Activated CD4-positive, alpha-beta memory T cell treated with anti-CD3 and anti-CD28 coated beads, Interleukin-2, amount 10 ng/mL, durations not matched to agents 7 days and 5 days (primary cell): Measurements from ENCODE around the gene TUBA1A. TPM values are rescaled to one million over a fixed set of nuclear protein-coding genes. Genes with fewer than 3 reads are reported as not detected.
"Not testable (repeated sequence)": the region's sequence is repeated elsewhere in the genome, so short reads cannot be mapped to it uniquely, and the experiment has no call there.

Source experiments
- CTCF ChIA-PET: fragments of 350-600 bp; sonication (Branson Sonifier 250); formaldehyde crosslinking; loops from one replicate; lab custom pipeline; 2021; ENCODE audit warnings: antibody characterized with exemption, inconsistent platforms; lab: Charles Lee
- POLR2A ChIA-PET: fragments of 350-600 bp; sonication (Branson Sonifier 250); formaldehyde crosslinking; loops from one replicate; lab custom pipeline; 2021; ENCODE audit warnings: antibody characterized with exemption; lab: Charles Lee
- DNase-seq: peaks from one replicate; pipeline ENCODE4 v3.0.0-alpha.2; 2020
- H3K27ac Mint-ChIP-seq: one replicate; pipeline ENCODE4 v1.8.0; 2021; ENCODE audit warnings: mild to moderate bottlenecking, mixed read lengths
- H3K27me3 Mint-ChIP-seq: one replicate; pipeline ENCODE4 v1.8.0; 2021; ENCODE audit warnings: mixed read lengths
- H3K36me3 Mint-ChIP-seq: one replicate; pipeline ENCODE4 v1.8.0; 2021; ENCODE audit warnings: low read depth, mixed read lengths
- H3K4me1 Mint-ChIP-seq: one replicate; pipeline ENCODE4 v1.8.0; 2021; ENCODE audit warnings: mixed read lengths
- H3K4me3 Mint-ChIP-seq: one replicate; pipeline ENCODE4 v1.8.0; 2021; ENCODE audit warnings: mild to moderate bottlenecking, mixed read lengths
- H3K9me3 Mint-ChIP-seq: one replicate; pipeline ENCODE4 v1.8.0; 2021; ENCODE audit warnings: mixed read lengths
- total RNA-seq, 2 experiments: library from RNA; stranded (reverse); gene quantifications; one replicate each; pipeline ENCODE4 v1.2.3, GENCODE V29; 2021

The TUBA1A gene
- total RNA-seq, 2 experiments from 2014 or later, result 106 to 109 TPM

DNA sequence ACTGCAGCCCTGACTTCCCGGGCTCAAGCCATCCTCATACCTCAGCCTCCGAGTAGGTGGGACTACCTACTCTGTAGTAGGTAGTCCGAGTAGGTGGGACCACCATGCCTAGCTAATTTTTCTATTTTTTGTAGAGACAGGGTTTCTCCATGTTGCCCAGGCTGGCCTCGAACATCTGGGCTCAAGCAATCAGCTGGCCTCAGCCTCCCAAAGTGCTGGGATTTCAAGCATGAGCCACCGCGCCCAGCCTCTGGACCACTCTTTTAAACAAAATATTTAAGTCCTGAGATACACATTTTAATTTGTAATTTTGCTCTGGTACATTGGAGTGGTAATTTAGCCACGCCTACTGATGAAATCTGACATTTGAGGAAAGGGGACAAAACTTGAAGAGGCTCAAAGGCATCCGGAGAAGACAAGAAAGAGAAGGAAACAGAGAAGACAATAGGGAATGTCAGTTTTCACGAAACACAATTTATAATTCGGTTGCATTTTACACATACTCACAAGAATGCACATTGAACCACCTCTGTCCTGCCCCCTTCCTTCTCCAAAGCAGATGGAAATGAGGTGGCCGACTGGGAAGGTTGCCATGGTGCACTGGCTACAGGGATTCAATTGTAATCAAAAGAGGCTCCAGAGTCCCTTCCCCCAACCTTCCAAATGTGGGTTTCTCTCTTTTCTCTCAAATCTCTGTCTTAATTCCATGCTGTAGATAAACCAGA is 9.7 kb upstream of the TUBA1A start:
- ChIA-PET POLR2A (no interaction called here), CTCF (interaction anchor here (1.0 to 1.4 kb wide), 2 partner anchors 37 to 110 kb away, joined by 3 read pairs; no protein-coding TSS in a partner anchor)
- Mint-ChIP-seq H3K36me3 (no peaks in the 10 kb centered on the region), H3K9me3 (no peaks in the 10 kb centered on the region), H3K27me3 (peaks cover 16% of the 10 kb centered on the region), H3K4me1 (peaks cover 12% of the 10 kb centered on the region), H3K27ac (no peak overlapping the region), H3K4me3 (no peak overlapping the region)
- no peak for DNase-seq

DNA sequence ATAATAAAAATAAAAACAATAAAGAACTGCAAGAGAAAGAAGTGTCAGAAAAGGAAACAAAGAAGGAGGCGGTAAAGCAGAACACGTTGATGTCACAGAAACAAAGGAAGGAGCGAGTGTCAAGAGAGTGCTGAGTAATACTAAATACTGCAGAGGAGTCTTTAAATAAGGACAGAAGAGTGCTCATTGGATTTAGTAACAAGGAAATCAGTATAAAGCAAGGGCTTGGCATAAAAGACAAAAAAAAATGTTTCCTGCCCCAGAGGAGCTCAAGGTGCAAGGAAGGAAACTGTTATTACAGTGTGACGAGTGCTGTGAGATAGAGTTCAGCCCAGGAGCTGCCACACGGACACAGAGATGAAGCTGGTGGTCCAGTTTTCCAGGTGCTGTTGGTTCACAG is 8.4 kb upstream of the TUBA1A start:
- ChIA-PET CTCF (interaction anchor here (1.0 to 1.4 kb wide), 2 partner anchors 38 to 109 kb away, joined by 3 read pairs; no protein-coding TSS in a partner anchor), POLR2A (interaction anchor here (1.3 kb wide), 2 partner anchors 9 to 66 kb away, joined by 5 read pairs; partner anchors contain the start of genes TUBA1A and TUBA1B)
- H3K27me3 Mint-ChIP-seq, result peaks cover 16% of the 10 kb centered on the region
- no peak overlapping the region for H3K4me3 Mint-ChIP-seq
- no peak overlapping the region for H3K27ac Mint-ChIP-seq
- DNase-seq, result no peak
- no peaks in the 10 kb centered on the region for H3K36me3 Mint-ChIP-seq
- H3K9me3 Mint-ChIP-seq, result no peaks in the 10 kb centered on the region
- H3K4me1 Mint-ChIP-seq, result peaks cover 12% of the 10 kb centered on the region

DNA sequence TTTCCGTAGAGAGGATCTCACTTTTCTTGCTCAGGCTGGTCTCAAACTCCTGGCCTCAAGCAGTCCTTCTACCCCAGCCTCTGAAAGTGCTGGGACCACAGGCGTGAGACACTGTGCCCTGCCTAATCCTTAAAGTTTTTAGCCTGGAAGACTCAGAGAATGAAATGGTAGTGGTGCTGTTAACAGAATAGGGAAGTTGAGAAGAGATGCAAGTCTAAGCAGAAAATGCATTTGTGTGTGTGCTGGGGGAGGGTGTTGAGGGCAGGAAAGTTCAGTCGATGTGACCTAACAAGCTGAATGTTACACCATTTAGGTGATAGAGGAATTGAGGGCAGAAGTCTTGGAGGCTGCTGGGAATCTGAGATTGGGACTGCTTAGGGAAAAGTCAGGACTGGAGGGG is 6.9 kb upstream of the TUBA1A start:
- DNase-seq, result no peak
- Mint-ChIP-seq H3K36me3 (no peaks in the 10 kb centered on the region), H3K9me3 (no peaks in the 10 kb centered on the region), H3K27me3 (peaks cover 10% of the 10 kb centered on the region), H3K4me1 (peaks cover 2% of the 10 kb centered on the region), H3K27ac (no peak overlapping the region), H3K4me3 (no peak overlapping the region)
- POLR2A ChIA-PET, result interaction anchor here (0.6 to 1.3 kb wide), 2 partner anchors 65 to 859 kb away, joined by 3 to 5 read pairs; partner anchors contain the start of gene TUBA1B
- CTCF ChIA-PET, result interaction anchor here (0.6 kb wide), 1 partner anchor 150 kb away, joined by 4 read pairs; no protein-coding TSS in a partner anchor

DNA sequence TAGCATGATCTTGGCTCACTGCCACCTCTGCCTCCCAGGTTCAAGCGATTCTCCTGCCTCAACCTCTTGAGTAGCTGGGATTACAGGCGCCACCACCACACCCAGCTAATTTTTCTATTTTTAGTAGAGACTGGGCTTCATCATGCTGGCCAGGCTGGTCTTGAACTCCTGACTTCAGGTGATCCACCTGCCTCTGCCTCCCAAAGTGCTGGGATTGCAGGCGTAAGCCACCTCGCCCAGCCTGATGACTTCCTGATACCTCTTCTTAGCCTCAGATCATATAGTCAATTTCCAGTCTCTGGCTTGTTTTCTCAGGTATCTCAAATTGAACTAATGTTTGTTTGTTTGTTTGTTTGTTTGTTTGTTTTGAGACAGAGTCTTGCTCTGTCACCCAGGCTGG is 4.9 kb upstream of the TUBA1A start:
- H3K36me3 Mint-ChIP-seq, H3K27ac Mint-ChIP-seq, H3K4me3 Mint-ChIP-seq, CTCF ChIA-PET, H3K9me3 Mint-ChIP-seq, DNase-seq, H3K27me3 Mint-ChIP-seq: not testable (repeated sequence)
- POLR2A ChIA-PET, result interaction anchor here (1.3 kb wide), 1 partner anchor 63 kb away, joined by 7 read pairs; the partner anchor contains the start of gene TUBA1B
- peaks cover 10% of the 10 kb centered on the region for H3K4me1 Mint-ChIP-seq

DNA sequence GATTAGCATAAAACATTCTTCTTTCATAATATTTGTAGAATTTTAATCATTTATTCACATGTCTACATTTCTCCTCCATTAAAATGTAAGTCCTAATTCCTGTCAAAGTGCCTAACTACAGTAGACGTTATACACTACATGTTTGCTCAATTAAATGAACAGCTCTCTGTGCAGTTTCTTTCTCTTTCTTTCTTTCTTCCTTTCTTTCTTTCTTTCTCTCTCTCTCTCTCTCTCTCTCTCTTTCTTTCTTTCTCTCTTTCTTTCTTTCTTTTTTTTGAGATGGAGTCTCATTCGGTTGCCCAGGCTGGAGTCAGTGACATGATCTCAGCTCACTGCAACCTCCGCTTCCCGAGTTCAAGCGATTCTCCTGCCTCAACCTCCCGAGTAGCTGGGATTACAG is 2.6 kb upstream of the TUBA1A start:
- H3K9me3 Mint-ChIP-seq, H3K4me3 Mint-ChIP-seq, CTCF ChIA-PET, H3K27me3 Mint-ChIP-seq, DNase-seq: not testable (repeated sequence)
- peak overlapping the region; percentile 40 for H3K27ac Mint-ChIP-seq
- H3K4me1 Mint-ChIP-seq, result peaks cover 23% of the 10 kb centered on the region
- peaks cover 15% of the 10 kb centered on the region for H3K36me3 Mint-ChIP-seq
- POLR2A ChIA-PET, result interaction anchor here (0.8 to 1.0 kb wide), 2 partner anchors 59 to 61 kb away, joined by 3 to 5 read pairs; partner anchors contain the start of gene TUBA1B

DNA sequence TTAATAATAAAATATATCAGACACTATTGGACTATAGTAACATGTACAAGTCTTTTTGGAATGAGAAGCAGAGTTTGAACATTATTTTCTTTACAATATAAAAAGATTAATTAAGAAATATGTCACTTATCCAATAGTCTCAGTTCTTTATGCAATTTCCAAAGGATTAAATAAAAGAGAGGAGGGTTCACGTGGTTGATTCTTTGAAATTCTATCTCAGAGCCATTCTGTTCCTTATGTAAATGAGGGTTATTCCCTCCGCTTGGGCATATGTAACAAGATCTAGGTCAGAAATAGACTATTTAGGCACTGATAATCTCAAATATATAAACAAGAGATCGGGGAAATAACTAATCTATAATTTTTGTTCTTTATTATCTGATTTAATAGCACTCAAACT is 2.1 kb upstream of the TUBA1A start:
- Mint-ChIP-seq H3K36me3 (peaks cover 20% of the 10 kb centered on the region), H3K9me3 (no peaks in the 10 kb centered on the region), H3K27ac (no peak overlapping the region), H3K4me3 (no peak overlapping the region), H3K4me1 (peaks cover 26% of the 10 kb centered on the region), H3K27me3 (peaks cover 5% of the 10 kb centered on the region)
- CTCF ChIA-PET, result interaction anchor here (3.3 to 3.9 kb wide), 2 partner anchors 45 to 59 kb away, joined by 23 to 44 read pairs; partner anchors contain the start of gene TUBA1B
- POLR2A ChIA-PET, result interaction anchor here (0.8 to 4.8 kb wide), 3 partner anchors 59 to 61 kb away, joined by 3 to 261 read pairs (median 5); partner anchors contain the start of gene TUBA1B
- no peak for DNase-seq

DNA sequence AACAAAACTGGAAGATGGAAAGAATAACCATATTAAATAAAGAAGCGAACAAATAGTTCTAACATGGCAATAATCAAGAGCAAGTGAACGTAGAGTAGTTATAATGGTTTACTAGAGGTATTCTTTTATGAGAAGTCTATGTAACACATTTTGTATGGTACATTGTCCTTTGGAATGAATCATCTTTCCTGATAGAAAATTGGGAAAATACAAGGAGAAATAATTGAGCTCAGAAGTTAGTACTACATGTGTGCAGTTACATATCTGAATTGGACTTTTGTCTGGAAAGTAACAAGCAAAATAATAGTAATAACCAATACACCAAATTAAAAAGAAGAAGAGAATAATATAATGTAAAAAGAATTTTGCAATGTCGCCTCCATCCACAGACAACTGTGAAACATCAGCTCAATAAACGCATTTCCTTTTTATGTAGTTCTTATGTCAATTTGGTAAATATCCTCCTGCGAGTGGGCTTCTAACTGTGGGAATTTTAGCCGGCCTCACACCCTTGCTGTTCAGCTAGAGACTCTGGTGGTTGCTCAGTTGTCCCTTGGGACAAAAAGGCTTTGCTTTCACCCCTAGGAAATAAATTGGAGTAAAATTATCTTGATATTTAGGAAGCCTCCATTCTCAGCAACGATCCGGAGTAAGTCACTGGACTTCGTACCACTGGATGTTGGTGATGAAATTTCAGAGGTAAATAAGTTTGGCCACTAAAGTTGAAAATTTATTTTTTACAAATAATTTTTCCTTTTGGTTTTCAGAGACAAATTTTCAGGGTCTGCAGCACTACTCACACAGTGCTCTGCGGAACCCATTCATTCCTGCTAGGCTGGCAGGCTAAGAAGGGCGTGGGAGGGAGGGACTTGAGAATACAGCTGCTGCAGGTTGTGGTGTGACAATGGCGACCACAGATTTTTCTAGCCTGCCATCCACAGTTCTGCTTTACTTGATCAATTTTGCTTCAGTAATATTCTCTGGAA is 1.1 kb upstream of the TUBA1A start:
- CTCF ChIA-PET, result interaction anchor here (1.3 to 3.9 kb wide), 6 partner anchors 12 to 202 kb away, joined by 3 to 44 read pairs (median 10); partner anchors contain the start of gene TUBA1B
- H3K36me3 Mint-ChIP-seq, result peaks cover 30% of the 10 kb centered on the region
- DNase-seq, result no peak
- peaks cover 3% of the 10 kb centered on the region for H3K27me3 Mint-ChIP-seq
- peak overlapping the region; percentile 94 for H3K27ac Mint-ChIP-seq
- no peaks in the 10 kb centered on the region for H3K9me3 Mint-ChIP-seq
- peaks cover 28% of the 10 kb centered on the region for H3K4me1 Mint-ChIP-seq
- POLR2A ChIA-PET, result interaction anchor here (0.6 to 4.8 kb wide), 10 partner anchors 12 to 176 kb away, joined by 3 to 261 read pairs (median 8); partner anchors contain the start of genes SPATS2, TUBA1B and TUBA1C
- H3K4me3 Mint-ChIP-seq, result peak overlapping the region; percentile 81

DNA sequence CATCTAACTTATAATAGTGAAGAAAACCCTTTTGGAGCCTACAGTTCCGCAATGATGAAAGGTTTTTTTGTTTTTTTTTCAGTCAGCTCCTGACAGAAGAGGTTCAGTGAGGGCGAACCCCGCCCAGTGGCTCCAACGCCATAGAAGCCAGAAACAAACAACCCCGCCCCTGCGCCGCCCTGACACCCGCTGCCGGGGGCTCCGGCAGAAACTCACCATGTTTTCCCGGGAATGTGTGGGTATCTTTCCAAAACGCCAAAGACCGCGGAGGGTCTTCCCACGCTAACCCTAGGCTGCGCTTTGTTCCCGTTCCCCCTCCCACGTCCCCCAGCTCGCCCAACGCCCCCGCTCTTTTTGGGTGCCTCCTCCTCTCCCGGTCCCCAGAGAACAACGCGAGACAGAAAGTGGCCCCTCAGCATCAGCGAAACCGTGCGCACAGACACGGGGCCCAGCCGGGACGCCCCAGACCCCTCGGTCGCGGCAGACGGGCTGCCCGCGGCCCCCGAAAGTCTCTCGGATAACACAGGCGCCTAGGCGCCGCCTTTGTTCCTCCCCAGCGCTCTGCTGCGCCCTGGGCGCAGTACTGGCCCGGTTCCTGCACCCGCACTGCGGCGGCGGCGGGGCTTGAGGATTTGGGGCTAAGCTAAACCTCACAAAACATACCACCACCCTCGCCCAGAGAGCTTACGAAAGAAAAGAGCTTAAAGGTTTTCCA is 522 bp downstream of the TUBA1A start:
- Mint-ChIP-seq H3K4me3 (peak overlapping the region; percentile 81), H3K27me3 (peaks cover 3% of the 10 kb centered on the region), H3K4me1 (peaks cover 30% of the 10 kb centered on the region), H3K9me3 (no peaks in the 10 kb centered on the region), H3K36me3 (peaks cover 44% of the 10 kb centered on the region), H3K27ac (peak overlapping the region; percentile 94)
- CTCF ChIA-PET, result interaction anchor here (0.5 to 3.9 kb wide), 17 partner anchors 11 to 1835 kb away, joined by 3 to 44 read pairs (median 3); partner anchors contain the start of genes RHEBL1, TUBA1B and TUBA1C
- POLR2A ChIA-PET, result interaction anchor here (0.5 to 4.8 kb wide), 42 partner anchors 9 to 553 kb away, joined by 3 to 261 read pairs (median 4); partner anchors contain the start of genes ARF3, DDX23, DHH and KANSL2
- peak; percentile 85 for DNase-seq

DNA sequence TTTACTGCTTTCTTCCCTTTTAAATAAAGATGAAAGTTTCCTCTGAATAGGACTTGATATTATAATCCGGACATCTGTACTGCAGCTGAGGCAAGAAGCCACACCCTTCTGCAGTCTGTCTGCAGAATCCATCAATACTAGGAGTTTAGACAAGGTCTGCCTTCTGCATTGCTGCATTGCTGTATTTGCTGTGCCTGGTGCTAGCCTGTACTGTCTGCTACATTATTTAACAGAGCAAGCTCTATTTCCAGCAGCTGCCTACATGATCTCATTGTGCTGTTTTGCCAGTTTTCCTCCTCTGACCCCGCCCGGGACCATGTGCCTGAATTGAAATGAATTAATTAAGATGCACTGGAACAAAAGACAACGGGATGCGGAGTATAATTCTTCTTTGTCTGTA is 1.7 kb downstream of the TUBA1A start:
- peak overlapping the region; percentile 81 for H3K4me3 Mint-ChIP-seq
- peaks cover 44% of the 10 kb centered on the region for H3K36me3 Mint-ChIP-seq
- no peaks in the 10 kb centered on the region for H3K27me3 Mint-ChIP-seq
- ChIA-PET POLR2A (interaction anchor here (1.6 to 4.8 kb wide), 5 partner anchors 12 to 123 kb away, joined by 5 to 261 read pairs (median 37); partner anchors contain the start of genes TUBA1B and TUBA1C), CTCF (interaction anchor here (0.5 to 3.9 kb wide), 4 partner anchors 17 to 123 kb away, joined by 3 to 44 read pairs (median 4); partner anchors contain the start of gene TUBA1B)
- no peak for DNase-seq
- no peak overlapping the region for H3K27ac Mint-ChIP-seq
- H3K9me3 Mint-ChIP-seq, result no peaks in the 10 kb centered on the region
- peaks cover 30% of the 10 kb centered on the region for H3K4me1 Mint-ChIP-seq

DNA sequence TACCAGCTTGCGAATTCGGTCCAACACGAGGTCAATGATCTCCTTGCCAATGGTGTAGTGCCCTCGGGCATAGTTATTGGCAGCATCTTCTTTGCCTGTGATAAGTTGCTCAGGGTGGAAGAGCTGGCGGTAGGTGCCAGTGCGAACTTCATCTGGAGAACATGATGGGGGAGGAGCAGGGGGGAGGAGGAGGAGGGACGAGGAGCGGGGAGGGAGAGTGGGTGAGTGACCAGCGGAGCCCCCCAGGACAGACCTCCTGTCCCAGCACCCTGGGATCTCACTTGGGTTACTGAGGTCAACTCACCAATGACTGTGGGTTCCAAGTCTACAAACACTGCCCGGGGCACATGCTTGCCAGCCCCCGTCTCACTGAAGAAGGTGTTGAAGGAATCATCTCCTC is 2.6 kb downstream of the TUBA1A start:
- H3K27ac Mint-ChIP-seq, H3K4me3 Mint-ChIP-seq, H3K9me3 Mint-ChIP-seq, H3K27me3 Mint-ChIP-seq, DNase-seq, CTCF ChIA-PET: not testable (repeated sequence)
- Mint-ChIP-seq H3K36me3 (peaks cover 44% of the 10 kb centered on the region), H3K4me1 (peaks cover 28% of the 10 kb centered on the region)
- POLR2A ChIA-PET, result interaction anchor here (4.8 kb wide), 1 partner anchor 55 kb away, joined by 261 read pairs; the partner anchor contains the start of gene TUBA1B

DNA sequence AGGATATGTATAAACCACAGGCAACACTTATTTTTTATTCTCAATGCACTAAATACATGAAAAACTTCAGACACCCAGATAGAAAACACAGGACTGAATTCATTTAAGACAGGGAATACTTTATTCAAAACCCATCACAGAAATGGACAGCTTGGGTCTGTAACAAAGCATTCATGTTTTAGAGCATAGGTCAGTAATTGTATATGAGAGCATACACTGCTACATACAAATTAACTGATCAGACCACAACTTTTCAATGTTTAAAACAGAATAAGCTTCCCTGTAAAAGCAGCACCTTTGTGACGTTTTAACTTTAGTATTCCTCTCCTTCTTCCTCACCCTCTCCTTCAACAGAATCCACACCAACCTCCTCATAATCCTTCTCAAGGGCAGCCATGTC is 4.2 kb downstream of the TUBA1A start:
- CTCF ChIA-PET, result interaction anchor here (1.4 kb wide), 1 partner anchor 96 kb away, joined by 3 read pairs; no protein-coding TSS in a partner anchor
- H3K27ac Mint-ChIP-seq, DNase-seq, H3K27me3 Mint-ChIP-seq, H3K4me3 Mint-ChIP-seq, H3K9me3 Mint-ChIP-seq, POLR2A ChIA-PET: not testable (repeated sequence)
- H3K36me3 Mint-ChIP-seq, result peaks cover 44% of the 10 kb centered on the region
- H3K4me1 Mint-ChIP-seq, result peaks cover 24% of the 10 kb centered on the region
